Measurements from ENCODE around the gene FLT1. TPM values are rescaled to one million over a fixed set of nuclear protein-coding genes. Genes with fewer than 3 reads are reported as not detected.

Gene FLT1
- polyA plus RNA-seq, 1 donor (not counting 4 experiments of a cell fraction or from before 2014, with no cell fraction given), result 0.01 TPM

- H3K79me2 ChIP-seq (ENCODE audit: control insufficient read depth, insufficient read depth, low read length), result no peaks in the 10 kb centered on the region
- no peak overlapping the region for H3K9ac ChIP-seq (ENCODE audit: control insufficient read depth, extremely low read depth, insufficient read depth, low read length)
- no peaks in the 10 kb centered on the region for H4K20me1 ChIP-seq (ENCODE audit: control insufficient read depth, extremely low read depth, insufficient read depth, low read length)
- no peaks in the 10 kb centered on the region for H3K9me3 ChIP-seq (ENCODE audit: control insufficient read depth, low read depth, low read length)
- H3K4me2 ChIP-seq (ENCODE audit: control insufficient read depth, extremely low read depth, insufficient read depth, low read depth, low read length), result no peak overlapping the region
- no peaks in the 10 kb centered on the region for H3K4me1 ChIP-seq (ENCODE audit: control insufficient read depth, extremely low read depth, insufficient read depth, low read length)
- H3K36me3 ChIP-seq (ENCODE audit: control insufficient read depth in 2 of 2, extremely low read depth in 1 of 2, insufficient read depth in 2 of 2, low read length in 2 of 2), result no peaks in the 10 kb centered on the region
- no peak overlapping the region for H3K4me3 ChIP-seq (ENCODE audit: control insufficient read depth in 2 of 3, extremely low read depth in 1 of 3, insufficient read depth in 2 of 3, low read depth in 1 of 3, low read length in 3 of 3)
- dilution Hi-C loops (cut with MboI; ENCODE audit: extremely low pct_ligation_motif_present, low sequenced_read_pairs), result no loop called here
- H3K9me1 ChIP-seq (ENCODE audit: control insufficient read depth, extremely low read depth, insufficient read depth, low read length), result no peaks in the 10 kb centered on the region
- no peak overlapping the region for H2AFZ ChIP-seq (ENCODE audit: control insufficient read depth, low read length)
- H3K27ac ChIP-seq (ENCODE audit: control insufficient read depth, insufficient read depth, low read length), result no peak overlapping the region
- DNase-seq (ENCODE audit: low read depth, low spot score), result no peak
- H3K27me3 ChIP-seq (ENCODE audit: control insufficient read depth, extremely low read depth, insufficient read depth, low read length), result no peaks in the 10 kb centered on the region
- TF ChIP-seq, protein P1, sequence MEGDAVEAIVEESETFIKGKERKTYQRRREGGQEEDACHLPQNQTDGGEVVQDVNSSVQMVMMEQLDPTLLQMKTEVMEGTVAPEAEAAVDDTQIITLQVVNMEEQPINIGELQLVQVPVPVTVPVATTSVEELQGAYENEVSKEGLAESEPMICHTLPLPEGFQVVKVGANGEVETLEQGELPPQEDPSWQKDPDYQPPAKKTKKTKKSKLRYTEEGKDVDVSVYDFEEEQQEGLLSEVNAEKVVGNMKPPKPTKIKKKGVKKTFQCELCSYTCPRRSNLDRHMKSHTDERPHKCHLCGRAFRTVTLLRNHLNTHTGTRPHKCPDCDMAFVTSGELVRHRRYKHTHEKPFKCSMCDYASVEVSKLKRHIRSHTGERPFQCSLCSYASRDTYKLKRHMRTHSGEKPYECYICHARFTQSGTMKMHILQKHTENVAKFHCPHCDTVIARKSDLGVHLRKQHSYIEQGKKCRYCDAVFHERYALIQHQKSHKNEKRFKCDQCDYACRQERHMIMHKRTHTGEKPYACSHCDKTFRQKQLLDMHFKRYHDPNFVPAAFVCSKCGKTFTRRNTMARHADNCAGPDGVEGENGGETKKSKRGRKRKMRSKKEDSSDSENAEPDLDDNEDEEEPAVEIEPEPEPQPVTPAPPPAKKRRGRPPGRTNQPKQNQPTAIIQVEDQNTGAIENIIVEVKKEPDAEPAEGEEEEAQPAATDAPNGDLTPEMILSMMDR (optimal IDR thresholded peaks at IDR 0.05 in 1 of 3, IDR thresholded peaks at IDR 0.05 in 1 of 3, conservative IDR thresholded peaks at IDR 0.05 in 1 of 3; ENCODE audit: extremely low read depth in 1 of 3, insufficient read depth in 2 of 3, low read length in 3 of 3), result no peak
- no peak for TF ChIP-seq EZH2 (IDR thresholded peaks at IDR 0.05; ENCODE audit: low read length)
- FAIRE-seq, result no peak
These were observed 175.4 kb downstream of the FLT1 start for GRCh38 chr13:28319528-28319927.

DNA sequence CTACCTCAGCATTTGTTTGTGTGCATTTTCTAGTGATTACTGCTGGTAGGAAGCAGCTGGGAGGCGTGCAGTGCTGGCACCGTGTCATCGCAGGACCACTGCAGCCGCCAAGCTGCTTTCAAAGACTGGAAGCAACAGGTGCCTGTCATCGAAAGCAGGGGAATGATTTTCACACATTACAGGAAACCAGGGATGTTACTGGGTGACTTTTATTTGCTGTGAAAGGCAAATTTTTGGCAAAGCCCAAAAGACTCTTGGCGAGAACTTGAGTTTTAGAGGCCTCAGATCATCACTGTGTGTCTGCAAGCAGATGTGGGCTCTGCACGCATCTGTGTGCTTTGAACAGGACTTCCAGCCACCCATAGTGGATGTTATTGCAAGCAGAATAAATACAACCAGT lies 176.4 kb downstream of the FLT1 start:
- Histone ChIP-seq H3K79me2 (ENCODE audit: control insufficient read depth, insufficient read depth, low read length) (no peaks in the 10 kb centered on the region), H4K20me1 (ENCODE audit: control insufficient read depth, extremely low read depth, insufficient read depth, low read length) (no peaks in the 10 kb centered on the region), H3K9me3 (ENCODE audit: control insufficient read depth, low read depth, low read length) (no peaks in the 10 kb centered on the region), H3K27me3 (ENCODE audit: control insufficient read depth, extremely low read depth, insufficient read depth, low read length) (no peaks in the 10 kb centered on the region), H3K9ac (ENCODE audit: control insufficient read depth, extremely low read depth, insufficient read depth, low read length) (no peak overlapping the region), H3K4me3 (ENCODE audit: control insufficient read depth in 2 of 3, extremely low read depth in 1 of 3, insufficient read depth in 2 of 3, low read depth in 1 of 3, low read length in 3 of 3) (no peak overlapping the region), H3K27ac (ENCODE audit: control insufficient read depth, insufficient read depth, low read length) (no peak overlapping the region), H3K4me1 (ENCODE audit: control insufficient read depth, extremely low read depth, insufficient read depth, low read length) (no peaks in the 10 kb centered on the region), H3K4me2 (ENCODE audit: control insufficient read depth, extremely low read depth, insufficient read depth, low read depth, low read length) (no peak overlapping the region), H2AFZ (ENCODE audit: control insufficient read depth, low read length) (no peak overlapping the region), H3K36me3 (ENCODE audit: control insufficient read depth in 2 of 2, extremely low read depth in 1 of 2, insufficient read depth in 2 of 2, low read length in 2 of 2) (no peaks in the 10 kb centered on the region), H3K9me1 (ENCODE audit: control insufficient read depth, extremely low read depth, insufficient read depth, low read length) (no peaks in the 10 kb centered on the region)
- dilution Hi-C loops (cut with MboI; ENCODE audit: extremely low pct_ligation_motif_present, low sequenced_read_pairs), result no loop called here
- DNase-seq (ENCODE audit: low read depth, low spot score) (no peak), FAIRE-seq (no peak)
- TF ChIP-seq, protein P1 (optimal IDR thresholded peaks at IDR 0.05 in 1 of 3, IDR thresholded peaks at IDR 0.05 in 1 of 3, conservative IDR thresholded peaks at IDR 0.05 in 1 of 3; ENCODE audit: extremely low read depth in 1 of 3, insufficient read depth in 2 of 3, low read length in 3 of 3), result no peak
- no peak for TF ChIP-seq EZH2 (IDR thresholded peaks at IDR 0.05; ENCODE audit: low read length)
